Stimulated activated naive B cell treated with anti-CD40 and anti-IgM and Interleukin-4, amounts not matched to agents 10 μg/mL and 1 μg/mL and 100 μg/mL, for 72 hours (primary cell): ENCODE measurements around the gene ADSL.
"Not testable (repeated sequence)": the region's sequence is repeated elsewhere in the genome, so short reads cannot be mapped to it uniquely, and the experiment has no call there.

Experiments used
- ATAC-seq, 2 donors: fragments of 150-1000 bp; cut with Tn5 transposase; replicated peaks; 2 replicates each; pipeline ENCODE4 v1.10.0; 2021; ENCODE audit warnings: moderate library complexity in 1 of 2
- DNase-seq: peaks from one replicate; pipeline ENCODE4 v3.0.0; 2021
- H3K27ac Mint-ChIP-seq: one replicate; pipeline ENCODE4 v1.8.0; 2022; ENCODE audit warnings: mild to moderate bottlenecking, mixed read lengths
- H3K27me3 Mint-ChIP-seq, 2 donors: one replicate each; pipeline ENCODE4 v1.8.0; 2022; ENCODE audit warnings: mixed read lengths in 2 of 2
- H3K36me3 Mint-ChIP-seq, 2 donors: one replicate each; pipeline ENCODE4 v1.8.0; 2022; ENCODE audit warnings: mixed read lengths in 2 of 2, mild to moderate bottlenecking in 1 of 2
- H3K4me1 Mint-ChIP-seq, 2 donors: one replicate each; pipeline ENCODE4 v1.8.0; 2022; ENCODE audit warnings: mixed read lengths in 2 of 2, mild to moderate bottlenecking in 1 of 2
- H3K4me3 Mint-ChIP-seq, 2 donors: one replicate each; pipeline ENCODE4 v1.8.0; 2022; ENCODE audit warnings: mild to moderate bottlenecking in 2 of 2, mixed read lengths in 2 of 2, moderate library complexity in 1 of 2
- H3K9me3 Mint-ChIP-seq, 2 donors: one replicate each; pipeline ENCODE4 v1.8.0; 2022; ENCODE audit warnings: mixed read lengths in 2 of 2, mild to moderate bottlenecking in 1 of 2

The ADSL gene

GRCh38 chr22:40346185-40347118 lies at the start of gene ADSL:
Gene ADSL, plus strand, starts transcription at chr22:40346500. Its CDS starts 59 bp downstream, at chr22:40346559.
- Mint-ChIP-seq H3K4me3 (peak within 1 kb of the TSS; percentile 95 to 97), H3K9me3 (no peaks in the 10 kb centered on the region), H3K4me1 (peaks cover 18 to 32% of the 10 kb centered on the region in 2 donors), H3K27ac (peak within 1 kb of the TSS; percentile 98), H3K36me3 (peaks cover 8 to 11% of the 10 kb centered on the region in 2 donors), H3K27me3 (no peaks in the 10 kb centered on the region)
- peak; percentile 83 for DNase-seq
- ATAC-seq = peak; percentile 92 to 93

GRCh38 chr22:40300316-40300715 lies 46.0 kb upstream of the ADSL start:
- ATAC-seq = no peak
- DNase-seq = no peak
- no peak overlapping the region for H3K4me3 Mint-ChIP-seq
- H3K4me1 Mint-ChIP-seq = no peaks in the 10 kb centered on the region
- no peaks in the 10 kb centered on the region for H3K9me3 Mint-ChIP-seq
- peaks cover 23 to 34% of the 10 kb centered on the region in 2 donors for H3K36me3 Mint-ChIP-seq
- H3K27ac Mint-ChIP-seq = no peak overlapping the region
- H3K27me3 Mint-ChIP-seq = no peaks in the 10 kb centered on the region

GRCh38 chr22:40300884-40301672 lies 45.2 kb upstream of the ADSL start:
- H3K27me3 Mint-ChIP-seq = no peaks in the 10 kb centered on the region
- no peak overlapping the region for H3K27ac Mint-ChIP-seq
- no peaks in the 10 kb centered on the region for H3K4me1 Mint-ChIP-seq
- ATAC-seq (peak; percentile 34 to 38), DNase-seq (no peak)
- H3K4me3 Mint-ChIP-seq = no peak overlapping the region
- no peaks in the 10 kb centered on the region for H3K9me3 Mint-ChIP-seq
- peaks cover 18 to 34% of the 10 kb centered on the region in 2 donors for H3K36me3 Mint-ChIP-seq

GRCh38 chr22:40302149-40302548 lies 44.2 kb upstream of the ADSL start:
- peaks cover 13 to 32% of the 10 kb centered on the region in 2 donors for H3K36me3 Mint-ChIP-seq
- H3K9me3 Mint-ChIP-seq = no peaks in the 10 kb centered on the region
- no peaks in the 10 kb centered on the region for H3K4me1 Mint-ChIP-seq
- H3K27me3 Mint-ChIP-seq = no peaks in the 10 kb centered on the region
- no peak overlapping the region for H3K4me3 Mint-ChIP-seq
- DNase-seq (no peak), ATAC-seq (no peak)
- H3K27ac Mint-ChIP-seq = no peak overlapping the region

GRCh38 chr22:40305625-40306024 lies 40.7 kb upstream of the ADSL start:
- Mint-ChIP-seq H3K4me3 (no peak overlapping the region), H3K9me3 (no peaks in the 10 kb centered on the region), H3K27ac (no peak overlapping the region), H3K36me3 (peaks cover 14 to 39% of the 10 kb centered on the region in 2 donors), H3K27me3 (no peaks in the 10 kb centered on the region), H3K4me1 (peaks cover 0 to 2% of the 10 kb centered on the region in 2 donors)
- ATAC-seq = no peak
- DNase-seq = no peak

DNA sequence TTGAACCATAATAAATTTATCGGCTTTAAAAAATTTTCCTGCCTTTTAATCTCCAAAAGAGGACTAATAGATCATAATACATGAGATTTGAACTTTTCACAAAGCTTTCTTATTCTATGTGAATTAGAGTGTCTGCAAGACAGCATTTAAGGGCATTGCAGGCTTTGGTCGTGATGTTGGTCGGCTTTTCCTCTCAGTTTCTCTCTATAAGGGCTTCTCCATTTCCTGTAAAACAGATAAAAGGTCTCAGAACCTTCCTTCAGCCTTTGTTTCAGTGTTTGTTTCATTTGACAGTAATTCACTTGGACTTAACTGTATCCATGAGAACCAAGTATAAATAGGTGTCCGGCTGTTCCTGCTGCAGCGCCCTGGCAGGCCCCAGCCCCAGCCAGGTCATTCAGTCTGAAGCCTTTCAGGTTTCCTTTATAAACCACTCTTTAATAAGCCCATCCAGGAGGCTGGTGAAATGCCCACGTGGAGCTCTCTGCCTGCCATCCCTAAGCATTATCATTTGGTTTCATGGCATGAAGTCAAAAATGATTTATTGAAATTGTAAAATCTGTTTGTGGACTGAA lies 37.2 kb upstream of the ADSL start:
- Mint-ChIP-seq H3K9me3 (no peaks in the 10 kb centered on the region), H3K4me3 (no peak overlapping the region), H3K4me1 (peaks cover 0 to 3% of the 10 kb centered on the region in 2 donors), H3K27ac (peak overlapping the region; percentile 62), H3K27me3 (no peaks in the 10 kb centered on the region), H3K36me3 (peaks cover 23 to 49% of the 10 kb centered on the region in 2 donors)
- DNase-seq = no peak
- ATAC-seq = no peak

DNA sequence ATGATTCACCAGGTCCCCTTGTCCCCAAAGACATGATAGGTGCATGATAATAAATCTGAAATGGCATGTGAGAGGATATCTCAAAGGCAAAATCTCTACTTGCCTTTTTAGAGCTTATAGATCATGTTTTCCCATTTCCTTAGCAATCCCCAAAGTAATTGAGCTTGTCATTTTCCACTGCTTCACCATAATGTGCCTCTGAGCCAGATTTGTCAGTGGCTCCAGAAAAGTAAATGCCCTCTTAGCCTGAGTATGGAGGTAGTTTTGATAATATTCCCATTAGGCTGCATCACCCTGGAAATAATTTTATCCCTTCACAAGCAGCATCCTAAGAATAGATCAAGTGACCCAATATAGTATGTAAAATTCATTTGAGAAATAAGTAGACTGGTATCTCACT lies 36.7 kb upstream of the ADSL start:
- ATAC-seq (no peak), DNase-seq (no peak)
- no peaks in the 10 kb centered on the region for H3K9me3 Mint-ChIP-seq
- H3K36me3 Mint-ChIP-seq = peaks cover 28 to 53% of the 10 kb centered on the region in 2 donors
- H3K27ac Mint-ChIP-seq = no peak overlapping the region
- no peaks in the 10 kb centered on the region for H3K27me3 Mint-ChIP-seq
- H3K4me1 Mint-ChIP-seq = peaks cover 0 to 3% of the 10 kb centered on the region in 2 donors
- H3K4me3 Mint-ChIP-seq = no peak overlapping the region

- Mint-ChIP-seq H3K4me1 (peaks cover 3 to 5% of the 10 kb centered on the region in 2 donors), H3K9me3 (no peaks in the 10 kb centered on the region), H3K36me3 (peaks cover 30 to 51% of the 10 kb centered on the region in 2 donors), H3K27me3 (no peaks in the 10 kb centered on the region), H3K4me3 (no peak overlapping the region), H3K27ac (no peak overlapping the region)
- DNase-seq = no peak
- ATAC-seq = peak in 1 of 2 donors; percentile 42
These were observed 36.1 kb upstream of the ADSL start for GRCh38 chr22:40310081-40310767.

- H3K27me3 Mint-ChIP-seq = no peaks in the 10 kb centered on the region
- H3K9me3 Mint-ChIP-seq = no peaks in the 10 kb centered on the region
- H3K27ac Mint-ChIP-seq = no peak overlapping the region
- H3K4me1 Mint-ChIP-seq = peaks cover 8% of the 10 kb centered on the region in 2 donors
- no peak for DNase-seq
- no peak overlapping the region for H3K4me3 Mint-ChIP-seq
- H3K36me3 Mint-ChIP-seq = peaks cover 34 to 54% of the 10 kb centered on the region in 2 donors
- no peak for ATAC-seq
These were observed 35.6 kb upstream of the ADSL start for GRCh38 chr22:40310768-40311120.

- H3K4me1 Mint-ChIP-seq, H3K9me3 Mint-ChIP-seq, DNase-seq, H3K27me3 Mint-ChIP-seq, H3K27ac Mint-ChIP-seq, ATAC-seq, H3K4me3 Mint-ChIP-seq: not testable (repeated sequence)
- peaks cover 38 to 61% of the 10 kb centered on the region in 2 donors for H3K36me3 Mint-ChIP-seq
These were observed 34.7 kb upstream of the ADSL start for GRCh38 chr22:40311646-40312045.

DNA sequence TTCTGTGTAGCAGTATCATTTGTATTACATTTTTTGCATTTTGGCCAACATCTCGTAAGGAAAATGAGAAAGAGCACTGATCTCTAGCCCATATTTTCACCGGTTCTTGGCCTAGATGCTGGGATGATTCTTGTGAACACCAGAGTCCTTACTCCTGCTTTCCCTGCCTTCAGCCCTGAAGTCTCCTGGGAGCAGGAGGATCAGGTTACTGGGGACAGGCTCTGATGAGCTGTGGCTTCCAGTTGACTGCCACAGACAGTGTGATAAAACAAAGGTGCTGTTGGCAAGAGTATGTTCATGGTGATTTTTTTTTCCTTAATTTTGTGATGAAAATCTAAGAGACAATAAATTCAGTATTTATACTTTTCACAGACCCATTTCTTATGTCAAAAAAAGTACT lies 34.2 kb upstream of the ADSL start:
- Mint-ChIP-seq H3K4me3 (no peak overlapping the region), H3K4me1 (peaks cover 8% of the 10 kb centered on the region in 2 donors), H3K27ac (no peak overlapping the region), H3K9me3 (no peaks in the 10 kb centered on the region), H3K36me3 (peaks cover 40 to 64% of the 10 kb centered on the region in 2 donors), H3K27me3 (no peaks in the 10 kb centered on the region)
- ATAC-seq (no peak), DNase-seq (no peak)

DNA sequence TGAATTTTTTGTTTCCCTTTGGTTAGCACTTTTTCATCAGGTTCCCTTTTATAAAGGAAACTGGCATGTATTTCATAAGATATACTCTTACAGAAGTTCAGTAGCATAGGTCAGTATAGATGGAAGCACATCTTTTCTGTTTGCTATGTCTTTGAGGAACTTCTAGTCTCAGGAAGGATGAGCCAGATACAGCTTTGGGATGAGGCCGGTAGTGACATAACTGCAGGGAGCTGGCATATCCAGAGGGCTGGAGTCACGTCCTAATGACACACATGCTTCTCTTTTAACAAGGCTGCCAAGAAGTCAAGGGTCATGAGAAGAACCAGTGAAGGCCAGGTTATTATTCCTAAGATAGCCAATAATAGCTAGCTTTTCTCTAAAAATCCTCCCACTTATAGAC lies 33.3 kb upstream of the ADSL start:
- H3K27me3 Mint-ChIP-seq = no peaks in the 10 kb centered on the region
- peaks cover 35 to 63% of the 10 kb centered on the region in 2 donors for H3K36me3 Mint-ChIP-seq
- H3K4me3 Mint-ChIP-seq = no peak overlapping the region
- peaks cover 8% of the 10 kb centered on the region in 2 donors for H3K4me1 Mint-ChIP-seq
- peak overlapping the region; percentile 10 for H3K27ac Mint-ChIP-seq
- no peaks in the 10 kb centered on the region for H3K9me3 Mint-ChIP-seq
- DNase-seq (no peak), ATAC-seq (no peak)

DNA sequence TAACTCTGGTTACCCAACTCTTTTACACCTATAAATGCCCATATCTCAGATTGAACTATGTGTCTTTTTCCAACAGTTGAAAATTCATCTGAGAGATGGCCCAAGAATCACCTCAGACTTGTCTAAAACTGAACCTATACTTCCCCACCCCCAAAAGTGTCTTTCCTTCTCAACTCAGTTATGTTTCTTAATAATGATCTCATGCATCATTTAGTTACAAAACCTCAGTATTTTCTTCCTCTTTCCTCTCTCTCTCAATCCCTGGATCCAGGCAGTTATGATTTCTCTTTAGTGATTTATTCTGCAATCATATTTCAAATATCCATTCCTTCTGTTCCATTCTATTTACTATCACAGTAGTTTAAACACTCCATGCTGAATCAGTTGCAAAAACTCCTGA lies 32.3 kb upstream of the ADSL start:
- peak overlapping the region; percentile 7 for H3K27ac Mint-ChIP-seq
- H3K36me3 Mint-ChIP-seq = peaks cover 32 to 64% of the 10 kb centered on the region in 2 donors
- ATAC-seq = no peak
- no peak for DNase-seq
- no peaks in the 10 kb centered on the region for H3K27me3 Mint-ChIP-seq
- H3K4me1 Mint-ChIP-seq = peaks cover 7 to 8% of the 10 kb centered on the region in 2 donors
- no peaks in the 10 kb centered on the region for H3K9me3 Mint-ChIP-seq
- H3K4me3 Mint-ChIP-seq = no peak overlapping the region

GRCh38 chr22:40320687-40321086 lies 25.6 kb upstream of the ADSL start:
- Mint-ChIP-seq H3K36me3 (peaks cover 12 to 60% of the 10 kb centered on the region in 2 donors), H3K9me3 (no peaks in the 10 kb centered on the region), H3K27ac (no peak overlapping the region), H3K4me3 (no peak overlapping the region), H3K27me3 (no peaks in the 10 kb centered on the region), H3K4me1 (peaks cover 3 to 8% of the 10 kb centered on the region in 2 donors)
- no peak for DNase-seq
- ATAC-seq = no peak
